CD4-positive, alpha-beta T cell treated with Interleukin-17A for 1 hour (primary cell): ENCODE results near the gene PIP5K1A.
"Not testable (repeated sequence)": the region's sequence is repeated elsewhere in the genome, so short reads cannot be mapped to it uniquely, and the experiment has no call there.

Experiments used
- DNase-seq: peaks from one replicate; pipeline ENCODE4 v3.0.0-alpha.2; 2020

Gene PIP5K1A

GRCh38 chr1:151198254-151199127 is at the start of gene PIP5K1A:
TSS of gene PIP5K1A (plus strand) at chr1:151198552. CDS start at chr1:151198997, 445 bp downstream.
- DNase-seq, result peak; percentile 99

- peak; percentile 76 for DNase-seq
Measured at GRCh38 chr1:151156515-151156819, 41.9 kb upstream of the PIP5K1A start, which contains the start of gene TNFAIP8L2. TSS of gene TNFAIP8L2 (plus strand) at chr1:151156649. CDS start at chr1:151158698, 2,049 bp downstream.

- DNase-seq, result peak; percentile 74
Measured at GRCh38 chr1:151157067-151157531, 41.3 kb upstream of the PIP5K1A start.

- no peak for DNase-seq
Measured at GRCh38 chr1:151158326-151158725, 40.0 kb upstream of the PIP5K1A start.

GRCh38 chr1:151158751-151159251 is 39.6 kb upstream of the PIP5K1A start:
- DNase-seq, result no peak

- DNase-seq, result no peak
Measured at GRCh38 chr1:151159373-151159772, 39.0 kb upstream of the PIP5K1A start.

GRCh38 chr1:151164732-151165280 is 33.5 kb upstream of the PIP5K1A start:
- no peak for DNase-seq

GRCh38 chr1:151165281-151165737 is 33.0 kb upstream of the PIP5K1A start:
- DNase-seq, result no peak

- DNase-seq, result peak; percentile 98
Measured at GRCh38 chr1:151165738-151166504, 32.4 kb upstream of the PIP5K1A start, which contains the start of the genes LYSMD1 and SCNM1. TSS of gene LYSMD1 (minus strand) at chr1:151165902. CDS start at chr1:151165258, 644 bp downstream. TSS of gene SCNM1 (plus strand) at chr1:151166144. CDS start at chr1:151166153, 9 bp downstream.

GRCh38 chr1:151166505-151166956 is 31.8 kb upstream of the PIP5K1A start:
- DNase-seq, result no peak

- DNase-seq, result no peak
Measured at GRCh38 chr1:151167116-151167515, 31.2 kb upstream of the PIP5K1A start.

GRCh38 chr1:151171190-151171589 is 27.2 kb upstream of the PIP5K1A start:
- DNase-seq, result no peak

GRCh38 chr1:151175041-151175741 is 23.2 kb upstream of the PIP5K1A start:
- no peak for DNase-seq

GRCh38 chr1:151175863-151176262 is 22.5 kb upstream of the PIP5K1A start, which contains the start of gene TMOD4:
TSS of gene TMOD4 (minus strand) at chr1:151175981. CDS start at chr1:151174875, 1,106 bp downstream.
- DNase-seq, result no peak

- DNase-seq, result no peak
Measured at GRCh38 chr1:151176514-151177045, 21.8 kb upstream of the PIP5K1A start.

GRCh38 chr1:151184211-151184610 is 14.1 kb upstream of the PIP5K1A start:
- DNase-seq, result no peak

GRCh38 chr1:151187205-151187604 is 11.1 kb upstream of the PIP5K1A start:
- no peak for DNase-seq

GRCh38 chr1:151188667-151189066 is 9.7 kb upstream of the PIP5K1A start:
- DNase-seq, result not testable (repeated sequence)

GRCh38 chr1:151189637-151190445 is 8.5 kb upstream of the PIP5K1A start, which contains the start of gene VPS72:
TSS of gene VPS72 (minus strand) at chr1:151190197. CDS start at chr1:151190121, 76 bp downstream.
- peak; percentile 88 for DNase-seq

- DNase-seq, result no peak
Measured at GRCh38 chr1:151192047-151192446, 6.3 kb upstream of the PIP5K1A start.

- no peak for DNase-seq
Measured at GRCh38 chr1:151193304-151193703, 5.0 kb upstream of the PIP5K1A start.
